Endothelial cell of umbilical vein (primary cell): ENCODE data around the gene TRMT2A. TPM values are rescaled to one million over a fixed set of nuclear protein-coding genes. Genes with fewer than 3 reads are reported as not detected.
A peak's percentile ranks its signal among the peaks of the same experiment; 100 is the strongest.

Source experiments
- BruUV-seq: library from RNA; stranded (reverse); fragments of 400-500 nt; replicated peaks from 2 replicates; lab custom pipeline; 2021; lab: Mats Ljungman, UMichigan
- CTCF ChIA-PET: fragments of 300-600, 350-600 bp; sonication (Branson Sonifier 250); formaldehyde crosslinking; loops from one replicate; lab custom pipeline; 2021; ENCODE audit warnings: antibody characterized with exemption, inconsistent platforms; lab: Charles Lee
- POLR2A ChIA-PET: fragments of 300-600, 350-600 bp; sonication (Branson Sonifier 250); formaldehyde crosslinking; loops from one replicate; lab custom pipeline; 2021; ENCODE audit warnings: antibody characterized with exemption, inconsistent platforms; lab: Charles Lee
- DNase-seq: peaks from one replicate; pipeline ENCODE4 v3.0.0-alpha.2; 2011; ENCODE audit warnings: low read depth, low spot score
- FAIRE-seq: peaks from 2 replicates; lab custom pipeline; 2011; peaks lifted over from hg19 to GRCh38; lab: Jason Lieb, UNC
- H2AFZ ChIP-seq: 2 replicates; pipeline ENCODE4 v1.6.0; 2012; ENCODE audit warnings: low read depth, low read length, control low read depth, inconsistent platforms
- H3K27ac ChIP-seq: 2 replicates; pipeline ENCODE4 v1.5.1; 2011; ENCODE audit warnings: low read depth, mild to moderate bottlenecking, control low read depth, low read length, moderate library complexity; ENCODE audit not compliant: insufficient read depth
- H3K27me3 ChIP-seq, 2 experiments: 2 replicates each; pipeline versions ENCODE4 v1.6.0 to v1.6.1; 2011; ENCODE audit warnings: low read length in 2 of 2, mixed read lengths in 1 of 2; ENCODE audit not compliant: control insufficient read depth in 2 of 2, insufficient read depth in 2 of 2
- H3K36me3 ChIP-seq, 2 experiments: 2 replicates in 1 of 2; 3 replicates in 1 of 2; pipeline ENCODE4 v1.5.1; 2011; ENCODE audit warnings: low read length in 2 of 2, mild to moderate bottlenecking in 1 of 2, moderate library complexity in 1 of 2; ENCODE audit not compliant: control insufficient read depth in 2 of 2, insufficient read depth in 2 of 2; ENCODE audit errors: extremely low read depth in 1 of 2
- H3K4me1 ChIP-seq: 3 replicates; pipeline ENCODE4 v1.5.1; 2011; ENCODE audit warnings: mild to moderate bottlenecking, low read length; ENCODE audit not compliant: control insufficient read depth, insufficient read depth; ENCODE audit errors: extremely low read depth
- H3K4me2 ChIP-seq: 2 replicates; pipeline ENCODE4 v1.6.1; 2011; ENCODE audit warnings: low read length, control low read depth, mixed read lengths; ENCODE audit not compliant: insufficient read depth
- H3K4me3 ChIP-seq, 3 experiments: fragments of 200-600 bp in 1 of 3; sonication (generic), shearing (Covaris generic) in 1 of 3; replicated peaks in 1 of 3; 2 replicates each; pipeline ENCODE4 v1.5.1; 2011 to 2016; ENCODE audit warnings: control low read depth in 3 of 3, low read length in 3 of 3, mild to moderate bottlenecking in 2 of 3, inconsistent platforms in 1 of 3, low read depth in 1 of 3, moderate library complexity in 1 of 3; ENCODE audit not compliant: insufficient read depth in 1 of 3
- H3K79me2 ChIP-seq: 2 replicates; pipeline ENCODE4 v1.6.0; 2012; ENCODE audit warnings: low read length, inconsistent platforms; ENCODE audit not compliant: control insufficient read depth, insufficient read depth
- H3K9ac ChIP-seq: replicated peaks from 2 replicates; pipeline ENCODE3; 2011; ENCODE audit warnings: low read length, control low read depth; ENCODE audit not compliant: insufficient read depth; ENCODE audit errors: extremely low read depth
- H3K9me1 ChIP-seq: replicated peaks from 3 replicates; pipeline ENCODE4 v1.6.0; 2011; ENCODE audit warnings: mild to moderate bottlenecking, low read length; ENCODE audit not compliant: control insufficient read depth, insufficient read depth; ENCODE audit errors: extremely low read depth
- H3K9me3 ChIP-seq: replicated peaks from 2 replicates; pipeline ENCODE4 v1.5.1; 2012; ENCODE audit warnings: low read length, inconsistent platforms; ENCODE audit not compliant: control insufficient read depth, insufficient read depth
- H4K20me1 ChIP-seq: replicated peaks from 2 replicates; pipeline ENCODE3; 2011; ENCODE audit warnings: mild to moderate bottlenecking, low read length; ENCODE audit not compliant: control insufficient read depth, insufficient read depth; ENCODE audit errors: extremely low read depth
- CTCF ChIP-seq, 2 donors: IDR thresholded peaks; 1 replicate in 1 of 2; 2 replicates in 1 of 2; pipeline ENCODE4 v1.5.1; 2011; ENCODE audit warnings: low read length in 2 of 2, mild to moderate bottlenecking in 2 of 2, moderate library complexity in 2 of 2, control low read depth in 1 of 2, inconsistent platforms in 1 of 2, low read depth in 1 of 2; ENCODE audit not compliant: insufficient read depth in 1 of 2; ENCODE audit errors: extremely low read depth in 1 of 2
- FOS ChIP-seq: IDR thresholded peaks from 2 replicates; pipeline ENCODE4 v1.6.1; 2011; ENCODE audit warnings: mild to moderate bottlenecking, low read length, moderate library complexity, borderline replicate concordance; ENCODE audit not compliant: insufficient read depth
- GATA2 ChIP-seq: IDR thresholded peaks from 2 replicates; pipeline ENCODE4 v1.7.0; 2011; ENCODE audit warnings: low read depth, mild to moderate bottlenecking, moderate library complexity, mixed read lengths, low read length; ENCODE audit not compliant: insufficient read length, insufficient read depth
- JUN ChIP-seq: IDR thresholded peaks from 2 replicates; pipeline ENCODE4 v1.6.1; 2011; ENCODE audit warnings: borderline replicate concordance, low read depth; ENCODE audit not compliant: insufficient read length, insufficient read depth
- MYC ChIP-seq: IDR thresholded peaks from one replicate; pipeline ENCODE4 v1.6.1; 2011; ENCODE audit warnings: mild to moderate bottlenecking, low read depth, low read length
- POLR2A ChIP-seq: IDR thresholded peaks from 2 replicates; pipeline ENCODE4 v1.6.1; 2012; ENCODE audit warnings: low read depth, mild to moderate bottlenecking, control low read depth, low read length
- POLR2AphosphoS5 ChIP-seq: IDR thresholded peaks from 2 replicates; pipeline ENCODE4 v1.6.1; 2012; ENCODE audit warnings: low read depth, mild to moderate bottlenecking, control low read depth, low read length, moderate library complexity; ENCODE audit not compliant: insufficient read depth
- dilution Hi-C: fragments of 300-500 bp; cut with MboI; formaldehyde crosslinking; loops from one replicate; pipeline ENCODE4 v1.15.0; 2019; ENCODE audit warnings: low sequenced_read_pairs; ENCODE audit not compliant: extremely low pct_ligation_motif_present
- intact Hi-C: fragments of 100-400 bp; cut with micrococcal nuclease; formaldehyde crosslinking; loops from one replicate; pipeline ENCODE4 v1.10.0; 2022
- polyA plus RNA-seq, 4 experiments: library from polyadenylated mRNA; depleted of rRNA in 3 of 4; stranded (reverse) in 3 of 4; unstranded in 1 of 4; fragments of >200 nt; gene quantifications; 2 replicates each; pipeline versions ENCODE4 v1.2.1 to v1.2.3, GENCODE V29; 2011 to 2012; ENCODE audit warnings: missing spikeins in 1 of 4
- total RNA-seq: library from RNA; stranded (reverse); gene quantifications from 2 replicates; pipeline ENCODE4 v1.2.3, GENCODE V29; 2021

The TRMT2A gene
- total and polyA plus RNA-seq, 2 donors (not counting 3 experiments of a cell fraction or from before 2014, with no cell fraction given), result 51.2 to 61.9 TPM

DNA sequence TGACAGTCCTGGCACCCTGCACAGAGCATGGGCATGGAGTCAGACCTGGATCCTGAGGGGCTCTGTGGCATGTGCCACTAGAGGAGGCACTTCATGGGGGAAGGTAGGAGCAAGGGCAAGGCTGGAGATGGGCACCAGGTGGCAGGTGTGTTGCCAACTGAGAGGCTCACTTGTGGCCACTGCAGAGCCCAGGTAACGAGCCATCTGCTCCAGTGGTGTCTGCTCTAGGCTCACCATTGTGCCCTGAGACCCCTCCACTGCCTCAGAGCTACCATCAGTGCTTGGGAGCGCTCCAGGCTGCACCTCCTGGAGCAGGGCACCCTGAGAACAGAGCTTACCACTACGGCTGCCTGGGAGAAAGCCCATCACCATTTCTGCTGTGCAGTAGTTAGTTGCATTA, 13.3 kb upstream of the TRMT2A start:
- ChIA-PET POLR2A (no interaction called here), CTCF (interaction anchor here (0.7 to 2.1 kb wide), 3 partner anchors 10 to 400 kb away, joined by 4 to 6 read pairs (median 6); partner anchors contain the start of gene TRMT2A)
- no peaks in the 10 kb centered on the region for H3K9me1 ChIP-seq
- no peaks in the 10 kb centered on the region for H4K20me1 ChIP-seq
- no peaks in the 10 kb centered on the region for H3K9me3 ChIP-seq
- intact Hi-C loops, result loop anchor here (1.0 kb wide), 1 partner anchor 155 kb away; no protein-coding TSS in a partner anchor
- no peak overlapping the region for H3K4me3 ChIP-seq
- peaks cover 34% of the 10 kb centered on the region for H3K79me2 ChIP-seq
- H3K36me3 ChIP-seq, result peaks cover 0 to 12% of the 10 kb centered on the region in 2 experiments
- H2AFZ ChIP-seq, result no peak overlapping the region
- TF ChIP-seq FOS (no peak), POLR2A (no peak), CTCF (IDR thresholded peaks at IDR 0.05; ENCODE audit: extremely low read depth in 1 of 2, insufficient read depth in 1 of 2, low read depth in 1 of 2, low read length in 2 of 2) (peak in 1 of 2 donors; percentile 3), MYC (no peak), POLR2AphosphoS5 (no peak), GATA2 (no peak), JUN (no peak)
- H3K4me1 ChIP-seq, result peaks cover 6% of the 10 kb centered on the region
- dilution Hi-C loops, result no loop called here
- H3K27ac ChIP-seq, result no peak overlapping the region
- H3K27me3 ChIP-seq, result no peaks in the 10 kb centered on the region
- BruUV-seq, result no TSS peak
- H3K4me2 ChIP-seq, result no peak overlapping the region
- DNase-seq, result no peak
- FAIRE-seq, result no peak
- no peak overlapping the region for H3K9ac ChIP-seq
